Adrenal gland (tissue), 5 donors: ENCODE data around the gene DHRS3.

Experiments
- POLR2A ChIP-seq, 2 donors: fragments of 450-650 bp; IDR thresholded peaks; one replicate each; pipeline ENCODE4 v1.6.1; 2017; ENCODE audit warnings: antibody characterized with exemption in 2 of 2, mild to moderate bottlenecking in 2 of 2, moderate library complexity in 1 of 2
- TF ChIP-seq, protein P1 (sequence below), 6 experiments: fragments of 450-650 bp in 4 of 6; fragments of 200-600 bp in 2 of 6; sonication (generic) in 1 of 6; IDR thresholded peaks; 1 replicate in 5 of 6; 2 replicates in 1 of 6; pipeline versions ENCODE4 v1.5.1 to v1.8.0; 2016 to 2021; ENCODE audit warnings: antibody characterized with exemption in 6 of 6, mild to moderate bottlenecking in 2 of 6, moderate library complexity in 1 of 6
- donor health status: DM: no; HTN: no; CAD: no.

DNA sequence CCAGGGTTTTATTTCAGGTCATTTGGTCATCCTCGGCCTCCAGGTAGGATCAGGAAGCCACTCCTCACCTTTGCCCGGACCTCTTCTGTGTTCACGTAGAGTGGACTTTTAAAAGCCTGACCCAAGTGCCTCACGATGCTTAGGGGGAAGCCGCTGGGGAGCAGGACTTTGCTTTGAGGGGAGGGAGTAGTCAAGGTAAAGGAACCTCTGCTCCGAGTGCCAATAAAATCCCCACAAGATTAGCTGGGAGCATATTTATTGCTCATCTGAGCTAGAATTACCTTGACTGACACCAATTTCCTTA lies 603 bp upstream of the DHRS3 start:
- TF ChIP-seq, protein P1, sequence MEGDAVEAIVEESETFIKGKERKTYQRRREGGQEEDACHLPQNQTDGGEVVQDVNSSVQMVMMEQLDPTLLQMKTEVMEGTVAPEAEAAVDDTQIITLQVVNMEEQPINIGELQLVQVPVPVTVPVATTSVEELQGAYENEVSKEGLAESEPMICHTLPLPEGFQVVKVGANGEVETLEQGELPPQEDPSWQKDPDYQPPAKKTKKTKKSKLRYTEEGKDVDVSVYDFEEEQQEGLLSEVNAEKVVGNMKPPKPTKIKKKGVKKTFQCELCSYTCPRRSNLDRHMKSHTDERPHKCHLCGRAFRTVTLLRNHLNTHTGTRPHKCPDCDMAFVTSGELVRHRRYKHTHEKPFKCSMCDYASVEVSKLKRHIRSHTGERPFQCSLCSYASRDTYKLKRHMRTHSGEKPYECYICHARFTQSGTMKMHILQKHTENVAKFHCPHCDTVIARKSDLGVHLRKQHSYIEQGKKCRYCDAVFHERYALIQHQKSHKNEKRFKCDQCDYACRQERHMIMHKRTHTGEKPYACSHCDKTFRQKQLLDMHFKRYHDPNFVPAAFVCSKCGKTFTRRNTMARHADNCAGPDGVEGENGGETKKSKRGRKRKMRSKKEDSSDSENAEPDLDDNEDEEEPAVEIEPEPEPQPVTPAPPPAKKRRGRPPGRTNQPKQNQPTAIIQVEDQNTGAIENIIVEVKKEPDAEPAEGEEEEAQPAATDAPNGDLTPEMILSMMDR (IDR thresholded peaks at IDR 0.05): no peak
- TF ChIP-seq POLR2A (IDR thresholded peaks at IDR 0.05): no peak
